CD4-positive, alpha-beta T cell treated with Interleukin-21 for 1 hour (primary cell): ENCODE results near the gene RER1.

ENCODE experiments used
- DNase-seq: peaks from one replicate; pipeline ENCODE4 v3.0.0-alpha.2; 2020

Gene RER1

DNA sequence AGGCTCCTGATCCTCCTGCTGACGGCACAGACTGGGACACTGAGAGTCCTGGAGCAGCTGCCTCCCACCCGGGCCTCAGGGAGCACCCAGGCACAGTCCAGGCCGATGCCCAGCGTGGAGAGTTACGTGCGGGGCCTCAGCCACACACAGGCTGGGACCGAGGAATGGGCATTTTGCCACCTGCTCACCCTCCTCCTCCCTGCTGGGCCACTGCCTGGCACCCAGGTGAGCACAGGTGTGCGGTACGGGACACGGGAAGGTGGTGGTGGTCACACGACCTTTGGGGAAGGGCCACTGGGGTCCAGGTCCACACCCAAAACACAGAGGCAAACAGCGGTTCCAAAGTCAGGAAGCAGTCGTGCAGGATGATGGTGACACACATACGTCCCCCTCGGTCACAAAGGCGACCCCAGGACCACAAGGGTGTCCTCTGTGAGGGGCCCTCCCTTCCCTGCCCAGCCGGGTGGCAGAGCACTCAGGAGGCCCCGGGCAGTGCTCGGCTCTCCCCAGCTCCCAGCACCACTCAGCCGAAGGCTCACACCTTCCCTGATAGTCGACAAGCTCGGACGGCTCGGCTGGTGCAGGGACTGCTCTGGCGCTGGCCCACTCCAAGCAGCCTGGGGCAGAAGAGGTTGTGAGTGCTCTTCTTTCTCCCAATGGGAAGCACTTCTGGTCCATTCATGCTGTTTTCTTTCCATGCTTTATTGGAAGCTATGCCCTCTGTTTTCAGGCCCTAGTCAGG is 14.5 kb upstream of the RER1 start:
- DNase-seq: no peak

- no peak for DNase-seq
These were observed 13.7 kb upstream of the RER1 start for GRCh38 chr1:2377751-2378440.

DNA sequence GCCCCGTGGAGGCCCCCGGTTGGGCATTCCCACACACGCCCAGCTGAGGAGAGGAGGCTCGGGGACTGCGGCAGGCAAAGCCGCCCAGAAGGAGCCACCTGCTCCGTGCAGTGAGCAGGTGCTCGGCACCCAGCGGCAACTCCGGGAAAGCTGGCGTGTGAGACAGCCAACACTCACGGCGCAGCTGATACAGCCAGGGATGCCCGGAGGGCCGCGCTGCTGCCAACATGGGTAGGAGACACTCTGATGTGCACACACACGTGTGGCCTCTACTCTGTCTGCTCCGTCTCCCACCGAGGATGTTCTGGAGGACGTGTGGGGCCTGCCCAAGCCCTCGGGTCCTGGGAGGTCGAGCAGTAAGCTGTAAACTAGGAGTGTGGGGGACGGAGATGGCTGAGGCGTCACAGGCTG is 13.2 kb upstream of the RER1 start:
- no peak for DNase-seq

- DNase-seq: no peak
These were observed 12.5 kb upstream of the RER1 start for GRCh38 chr1:2378956-2379732.

- no peak for DNase-seq
These were observed 11.8 kb upstream of the RER1 start for GRCh38 chr1:2379733-2380404.

DNA sequence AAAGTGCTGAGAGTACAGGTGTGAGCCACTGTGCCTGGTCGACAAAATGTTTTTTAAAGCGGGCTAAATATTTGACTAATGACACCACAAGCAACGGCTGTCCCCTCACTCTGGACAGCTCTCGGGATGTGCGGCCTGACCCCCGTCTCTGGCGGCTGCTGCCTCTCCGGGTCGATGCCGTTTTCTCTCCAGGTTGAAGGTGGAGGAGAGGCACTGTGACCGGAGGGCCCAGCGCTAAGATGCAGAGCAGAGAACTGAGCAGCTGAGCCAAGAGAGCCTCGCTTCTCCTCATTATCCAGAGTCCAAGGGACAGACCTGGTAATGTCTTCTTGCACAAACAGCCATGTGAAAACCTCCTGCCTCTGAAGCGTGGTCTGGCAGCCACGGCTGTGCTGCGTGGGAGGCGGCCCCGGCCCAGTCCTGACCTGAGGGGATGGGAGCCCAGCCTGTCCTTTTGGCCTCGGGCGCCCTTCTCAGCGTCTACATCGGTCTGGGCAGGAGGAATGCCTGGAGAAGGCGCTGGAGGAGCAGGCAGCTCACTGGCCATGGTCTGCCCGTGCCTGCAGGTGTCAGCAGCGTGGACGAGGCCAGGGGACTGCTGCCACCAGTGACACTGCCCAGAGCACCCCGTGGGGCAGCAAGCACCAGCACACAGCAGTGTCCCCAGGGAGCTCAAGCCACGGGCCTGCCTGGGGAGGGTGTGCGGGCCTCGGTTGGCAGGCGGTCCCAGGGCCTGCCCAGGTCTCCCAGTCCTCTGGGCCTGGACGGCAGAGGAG is 10.6 kb upstream of the RER1 start:
- DNase-seq: no peak

DNA sequence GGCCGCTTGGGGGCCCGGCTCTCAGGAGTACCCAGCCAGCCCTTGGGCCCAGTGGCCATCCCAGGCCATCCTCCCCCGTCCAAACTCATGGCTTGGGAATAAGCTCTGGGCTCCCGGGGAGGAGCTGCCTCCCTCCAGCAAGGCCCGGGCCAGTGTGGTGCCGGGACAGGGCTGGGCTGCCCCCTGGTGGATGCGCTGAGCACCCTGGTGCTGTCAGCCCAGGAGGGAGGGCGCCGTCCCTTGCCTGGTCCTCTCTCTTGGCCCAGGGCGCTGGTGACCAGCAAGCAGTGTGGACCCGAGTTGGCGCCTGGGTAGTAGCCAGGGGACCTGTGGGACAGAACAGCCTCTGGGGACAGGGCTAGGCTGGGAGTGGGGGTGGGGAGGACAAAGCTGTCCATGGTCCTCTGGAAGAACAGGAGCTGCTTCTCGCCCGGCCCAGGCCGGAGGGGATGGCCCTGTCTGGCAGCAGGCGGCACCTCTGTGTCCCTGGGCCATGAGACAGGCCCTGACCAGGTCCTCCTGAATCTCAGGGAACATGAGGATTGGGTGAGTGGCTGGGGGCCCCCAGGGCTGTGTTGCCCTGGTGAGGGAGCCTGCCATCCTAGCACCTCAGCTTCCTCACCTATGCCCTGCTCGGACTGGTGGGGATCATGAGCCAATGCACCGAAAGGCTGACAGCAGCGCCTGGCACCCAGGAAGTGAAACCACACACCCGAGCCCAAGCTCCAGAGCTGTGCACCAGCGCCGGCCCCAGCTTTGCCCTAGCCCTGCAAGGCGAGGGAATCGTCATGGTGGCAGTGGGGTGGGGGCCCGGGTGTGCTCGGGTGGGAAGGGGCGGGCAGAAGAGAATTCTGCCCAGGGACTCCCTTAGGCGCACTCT is 9.7 kb upstream of the RER1 start:
- peak; percentile 75 for DNase-seq

DNA sequence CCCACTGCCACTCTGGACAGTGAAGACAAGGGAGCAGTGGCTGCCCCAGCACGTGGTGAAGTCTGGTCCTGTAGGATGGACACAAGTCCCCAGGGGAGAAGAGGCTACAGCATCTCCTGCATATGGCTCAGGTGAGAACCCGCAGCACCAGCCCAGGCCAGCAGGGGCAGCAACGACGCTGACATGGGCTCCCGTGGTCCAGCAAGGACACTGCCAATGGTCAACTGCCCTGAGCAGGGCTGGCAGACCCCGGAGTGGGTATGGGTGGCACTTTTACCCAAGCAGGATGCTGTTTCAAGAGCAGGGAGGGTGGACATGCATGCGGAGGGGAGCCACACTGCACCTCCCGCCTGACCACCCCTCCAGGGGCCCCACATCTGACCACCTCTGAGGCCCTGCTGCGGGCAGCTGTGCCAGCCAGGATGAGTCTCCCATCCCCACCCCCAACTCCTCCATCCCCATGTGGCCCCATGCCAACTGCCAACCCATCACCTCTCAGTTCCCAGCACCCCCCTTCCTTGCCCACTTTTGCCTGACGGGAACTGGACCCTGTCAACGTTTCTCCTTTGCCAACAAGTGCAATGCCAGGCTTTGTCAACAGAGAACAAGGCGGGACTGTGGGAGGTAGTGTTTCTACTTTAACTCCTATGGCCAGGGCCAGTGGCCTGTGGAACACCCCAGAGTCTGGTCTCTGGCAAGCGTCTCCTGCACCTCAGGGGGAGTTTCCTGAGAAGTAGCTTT is 8.8 kb upstream of the RER1 start:
- peak; percentile 13 for DNase-seq

DNA sequence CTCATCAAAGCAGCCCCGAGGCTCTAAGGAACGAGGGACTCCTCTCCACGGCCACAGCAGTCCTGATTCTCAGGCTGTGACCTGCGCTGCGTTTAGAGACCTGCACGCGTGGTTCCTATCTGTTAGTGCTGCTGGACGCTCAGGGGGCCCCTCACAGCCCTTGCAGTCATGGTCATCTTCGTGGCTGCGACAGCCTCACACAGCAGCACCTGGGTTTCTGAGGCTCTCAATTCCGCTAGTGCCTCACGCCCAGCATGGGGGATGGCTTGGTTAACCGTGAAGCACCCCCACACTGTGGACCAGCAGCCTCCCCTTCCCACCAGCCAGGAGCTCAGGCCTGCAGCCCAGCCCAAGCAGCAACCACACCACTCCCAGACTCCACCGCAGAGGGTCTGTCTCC is 8.1 kb upstream of the RER1 start:
- DNase-seq: no peak

- DNase-seq: no peak
These were observed 7.3 kb upstream of the RER1 start for GRCh38 chr1:2384130-2384860.

GRCh38 chr1:2384941-2385481 is 6.6 kb upstream of the RER1 start:
- no peak for DNase-seq

DNA sequence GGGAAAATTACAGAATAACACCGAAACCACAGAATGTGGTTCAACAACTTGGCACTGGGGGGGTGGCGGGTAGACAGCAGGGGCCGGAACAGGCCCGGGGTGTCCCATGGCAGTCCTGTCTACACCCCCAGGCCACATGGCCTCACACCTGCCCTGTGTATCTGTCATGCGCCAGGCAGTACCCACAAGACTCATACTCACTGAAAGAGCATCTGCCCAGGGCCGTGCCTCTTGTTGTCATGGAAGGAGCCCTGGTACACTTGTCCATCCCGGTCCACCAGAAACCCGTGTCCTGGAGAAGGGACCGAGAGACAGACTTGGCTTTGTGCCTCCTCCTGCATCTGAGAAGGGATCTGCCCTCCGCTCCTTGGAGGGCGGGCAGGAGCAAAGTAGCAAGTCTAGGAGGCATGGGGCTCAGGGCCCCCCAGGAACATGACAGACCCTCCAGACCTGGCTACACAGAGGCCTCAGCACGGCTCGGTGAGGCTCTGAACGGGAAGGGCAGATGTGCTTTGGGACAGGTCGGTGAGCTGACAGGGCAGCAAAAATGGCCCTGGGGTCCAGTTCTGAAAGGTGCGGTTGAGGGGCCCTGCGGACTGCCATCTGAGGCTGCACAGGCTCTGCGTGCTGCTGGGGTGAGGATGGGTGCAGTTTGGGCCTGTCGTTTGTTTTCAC is 5.9 kb upstream of the RER1 start:
- DNase-seq: no peak

- no peak for DNase-seq
These were observed 4.7 kb upstream of the RER1 start for GRCh38 chr1:2386636-2387611.

- DNase-seq: no peak
These were observed 3.4 kb upstream of the RER1 start for GRCh38 chr1:2388004-2388913.

DNA sequence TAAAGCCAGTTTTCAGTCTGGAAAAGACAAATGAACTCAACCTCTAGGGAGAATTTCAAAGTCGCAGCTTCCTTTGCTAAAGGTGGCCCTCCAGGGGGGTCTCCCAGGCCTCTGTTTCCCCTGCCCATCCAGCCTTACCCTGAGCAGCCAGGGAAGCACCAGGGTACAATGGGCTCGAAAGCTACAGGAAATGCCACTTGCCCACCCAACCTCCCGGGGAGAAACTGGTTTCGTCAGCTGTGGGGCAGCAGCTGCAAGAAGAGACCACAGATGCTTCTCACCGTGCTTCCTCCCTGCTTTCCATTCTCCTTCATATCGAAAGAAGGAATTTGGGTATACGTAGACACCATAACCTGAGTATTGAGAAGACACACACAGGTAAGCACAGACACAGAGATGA is 2.0 kb upstream of the RER1 start:
- DNase-seq: no peak

DNA sequence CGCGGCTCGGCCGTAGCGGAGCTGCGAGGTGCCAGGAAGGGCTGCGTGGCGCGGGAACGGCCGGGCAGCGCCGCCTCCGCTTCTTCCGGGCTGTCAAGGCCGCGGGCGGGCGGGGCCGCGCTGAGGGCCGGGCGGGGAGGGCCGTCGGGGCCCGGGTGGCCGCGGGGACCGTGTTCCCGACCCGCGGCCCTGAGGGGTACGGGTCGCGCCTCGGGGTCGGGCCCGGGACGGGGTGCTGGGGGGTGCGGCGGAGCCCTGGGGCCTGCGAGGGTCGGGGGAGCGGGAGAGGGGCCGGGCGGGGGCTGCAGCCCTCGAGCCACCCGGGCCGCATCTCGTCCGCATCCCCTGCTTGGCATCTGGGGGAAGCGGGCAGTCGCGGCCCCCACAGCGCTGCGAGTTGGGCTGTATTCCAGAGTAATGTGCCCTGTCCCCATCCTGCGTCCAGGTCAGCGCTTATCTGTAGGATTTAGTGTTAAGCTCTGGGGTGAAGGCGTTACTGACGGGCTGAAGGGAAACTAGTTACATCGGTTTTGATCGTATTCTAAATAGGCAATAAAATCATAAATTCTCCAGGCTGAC is 379 bp downstream of the RER1 start:
- DNase-seq: no peak
